K562 (cell line): ENCODE measurements around the gene ERAP2. TPM values are rescaled to one million over a fixed set of nuclear protein-coding genes. Genes with fewer than 3 reads are reported as not detected.

Source experiments
- ATF4 ChIP-seq: fragments of 450-650 bp; formaldehyde crosslinking; IDR thresholded peaks from 2 replicates; pipeline ENCODE4 v1.4.0; 2022; ENCODE audit warnings: mild to moderate bottlenecking, moderate library complexity
- BCLAF1 ChIP-seq, 2 experiments: fragments of 450-650 bp in 1 of 2; IDR thresholded peaks; 2 replicates each; pipeline ENCODE4 v1.6.1; 2011 to 2017; ENCODE audit warnings: low read depth in 2 of 2, antibody characterized with exemption in 1 of 2, borderline replicate concordance in 1 of 2, low read length in 1 of 2, mild to moderate bottlenecking in 1 of 2, mixed read lengths in 1 of 2; ENCODE audit not compliant: control insufficient read depth in 1 of 2
- CSDE1 ChIP-seq, 2 experiments: fragments of 450-650 bp; IDR thresholded peaks; 2 replicates each; pipeline ENCODE4 v1.6.1; 2016; ENCODE audit warnings: mild to moderate bottlenecking in 1 of 2
- E2F6 ChIP-seq, 2 experiments: IDR thresholded peaks; 2 replicates each; pipeline ENCODE4 v1.6.1; 2011; ENCODE audit warnings: borderline replicate concordance in 1 of 2, control low read depth in 1 of 2, low read depth in 1 of 2, low read length in 1 of 2, mild to moderate bottlenecking in 1 of 2, mixed read lengths in 1 of 2, moderate library complexity in 1 of 2; ENCODE audit not compliant: insufficient read depth in 1 of 2, insufficient read length in 1 of 2, poor library complexity in 1 of 2, severe bottlenecking in 1 of 2; ENCODE audit errors: extremely low read depth in 1 of 2
- EGR1 ChIP-seq: fragments of 450-650 bp; conservative IDR thresholded peaks from 2 replicates; pipeline ENCODE4 v1.6.1; 2017; ENCODE audit warnings: mild to moderate bottlenecking
- ETV5 ChIP-seq: sonication (generic); formaldehyde crosslinking; IDR thresholded peaks from 2 replicates; pipeline ENCODE4 v1.4.0; 2020; ENCODE audit warnings: low read depth, mild to moderate bottlenecking, missing genetic modification reagents
- HDAC1 ChIP-seq, 2 experiments: fragments of 450-650 bp; IDR thresholded peaks; 2 replicates each; pipeline ENCODE4 v1.6.1; 2016 to 2017; ENCODE audit warnings: inconsistent platforms in 1 of 2, mild to moderate bottlenecking in 1 of 2, moderate library complexity in 1 of 2
- PML ChIP-seq: IDR thresholded peaks from 2 replicates; pipeline ENCODE4 v1.6.1; 2012; ENCODE audit warnings: low read length, inconsistent platforms
- SNAPC5 ChIP-seq: fragments of 250-450 bp; sonication (Bioruptor Pico); IDR thresholded peaks from 2 replicates; pipeline ENCODE4 v1.8.0; 2021; ENCODE audit warnings: moderate library complexity, mild to moderate bottlenecking, inconsistent platforms
- ZBTB17 ChIP-seq: fragments of 450-650 bp; formaldehyde crosslinking; IDR thresholded peaks from 2 replicates; pipeline ENCODE4 v1.4.0; 2020; ENCODE audit warnings: mild to moderate bottlenecking
- ZNF609 ChIP-seq: sonication (generic); formaldehyde crosslinking; IDR thresholded peaks from 2 replicates; pipeline ENCODE4 v1.8.1; 2023; ENCODE audit warnings: missing genetic modification reagents, mild to moderate bottlenecking, borderline replicate concordance
- ZNF639 ChIP-seq, 2 experiments: fragments of 200-800 bp in 1 of 2; sonication (Bioruptor generic) in 1 of 2; sonication (generic) in 1 of 2; formaldehyde crosslinking in 1 of 2; IDR thresholded peaks in 1 of 2; conservative IDR thresholded peaks in 1 of 2; 2 replicates each; pipeline versions ENCODE4 v1.5.0 to v1.6.1; 2016 to 2020; ENCODE audit warnings: missing compliant biosample characterization in 1 of 2, missing genetic modification characterization in 1 of 2, missing genetic modification reagents in 1 of 2
- polyA plus RNA-seq, 8 experiments: library from polyadenylated mRNA; depleted of rRNA in 4 of 8; stranded (reverse) in 5 of 8; unstranded in 3 of 8; fragments of >200 nt; fragmentation: Nextera tagmentation in 2 of 8; fragmentation: Illumina TruSeq in 1 of 8; extraction: Ambion mirVana in 2 of 8; extraction: Trizol in 1 of 8; gene quantifications; 2 replicates each; pipeline versions ENCODE4 v1.2.1 to v1.2.3, GENCODE V29; 2011 to 2014; ENCODE audit warnings: inconsistent platforms in 1 of 8, missing spikeins in 1 of 8
- total RNA-seq, 7 experiments: library from RNA; depleted of rRNA in 6 of 7; stranded (reverse); fragments of >200 nt in 6 of 7; fragmentation: Illumina TruSeq in 2 of 7; extraction: Trizol in 2 of 7; gene quantifications; 2 replicates each; pipeline versions ENCODE4 v1.2.1 to v1.2.3, GENCODE V29; 2011 to 2021; ENCODE audit warnings: low replicate concordance in 1 of 7

ERAP2 gene
- total and polyA plus RNA-seq, 9 of the 15 experiments (the other 6 are each of a cell fraction or from before 2014, with no cell fraction given): 0.93 to 4.0 (median 2.1) TPM

- TF ChIP-seq ZNF609 (no peak), ETV5 (CRISPR knock-in tag) (peak; percentile 13; the same call in 1 of the 2 replicates), PML (no peak; the same call in 1 of the 2 replicates), ZBTB17 (CRISPR knock-in tag) (peak; percentile 73; the same call in 1 of the 2 replicates), BCLAF1 (IDR thresholded peaks at IDR 0.05; ENCODE audit: borderline replicate concordance in 1 of 2, control insufficient read depth in 1 of 2, low read depth in 2 of 2, low read length in 1 of 2) (0 out of 4 replicates have a peak, but pooled peaks of 1 of the 2 experiments have one; percentile 67), ZNF639 (CRISPR knock-in tag; conservative IDR thresholded peaks at IDR 0.05 in 1 of 2, IDR thresholded peaks at IDR 0.05 in 1 of 2) (peak in 1 of 2 experiments; percentile 50; a peak in 1 of 4 replicates), SNAPC5 (CRISPR knock-in tag) (no peak), HDAC1 (IDR thresholded peaks at IDR 0.05) (peak in 1 of 2 experiments; percentile 83; a peak in 2 of 4 replicates), CSDE1 (IDR thresholded peaks at IDR 0.05) (no peak; a peak in 1 of 4 replicates), EGR1 (peak; percentile 49; the same call in 1 of the 2 replicates), E2F6 (IDR thresholded peaks at IDR 0.05; ENCODE audit: borderline replicate concordance in 1 of 2, extremely low read depth in 1 of 2, insufficient read depth in 1 of 2, insufficient read length in 1 of 2, low read depth in 1 of 2, low read length in 1 of 2, poor library complexity in 1 of 2, severe bottlenecking in 1 of 2) (peak; percentile 73 to 86), ATF4 (CRISPR knock-in tag) (no peak)
Observed at GRCh38 chr5:96934708-96935558, 58.6 kb downstream of the ERAP2 start (continued).
